Upper lobe of right lung (tissue), 1 donor: Measurements from ENCODE around the gene CBX7. TPM values are rescaled to one million over a fixed set of nuclear protein-coding genes. Genes with fewer than 3 reads are reported as not detected.

Source experiments
- ATAC-seq: fragments of 200-7000 bp; cut with Tn5 transposase; one replicate; pipeline ENCODE4 v1.9.1; 2020; ENCODE audit warnings: mild to moderate bottlenecking, moderate library complexity
- DNase-seq: peaks from one replicate; pipeline ENCODE4 v3.0.0-alpha.2; 2020
- H3K27ac ChIP-seq: fragments of 200-600 bp; one replicate; pipeline ENCODE4 v1.8.0; 2022
- H3K27me3 ChIP-seq: fragments of 200-600 bp; one replicate; pipeline ENCODE4 v1.8.0; 2022; ENCODE audit warnings: mild to moderate bottlenecking
- H3K36me3 ChIP-seq: fragments of 200-600 bp; one replicate; pipeline ENCODE4 v1.8.0; 2022
- H3K4me1 ChIP-seq: fragments of 200-600 bp; one replicate; pipeline ENCODE4 v1.8.0; 2022
- H3K4me3 ChIP-seq: fragments of 200-600 bp; one replicate; pipeline ENCODE4 v1.8.0; 2022; ENCODE audit warnings: mild to moderate bottlenecking
- H3K9me3 ChIP-seq: fragments of 200-600 bp; one replicate; pipeline ENCODE4 v1.8.0; 2022
- intact Hi-C: fragments of 100-400 bp; cut with DNase I; formaldehyde crosslinking; loops from one replicate; pipeline ENCODE4 v1.11.0; 2022
- total RNA-seq: library from RNA; stranded (reverse); fragmentation: NEBNext Ultra II Directional; extraction: Animal tissue kit (Norgen Biotek cat#: 25700); gene quantifications from one replicate; pipeline ENCODE4 v1.2.1, GENCODE V29; 2021
- TF ChIP-seq, protein P1 (sequence below): fragments of 200-600 bp; IDR thresholded peaks from one replicate; pipeline ENCODE4 v1.8.0; 2022; ENCODE audit warnings: antibody characterized with exemption
- donor health status: DM: no; HTN: yes; CAD: no; lungs with severe emphysema.

CBX7 gene
- total RNA-seq, 1 donor from 2014 or later, result 62.7 TPM

DNA sequence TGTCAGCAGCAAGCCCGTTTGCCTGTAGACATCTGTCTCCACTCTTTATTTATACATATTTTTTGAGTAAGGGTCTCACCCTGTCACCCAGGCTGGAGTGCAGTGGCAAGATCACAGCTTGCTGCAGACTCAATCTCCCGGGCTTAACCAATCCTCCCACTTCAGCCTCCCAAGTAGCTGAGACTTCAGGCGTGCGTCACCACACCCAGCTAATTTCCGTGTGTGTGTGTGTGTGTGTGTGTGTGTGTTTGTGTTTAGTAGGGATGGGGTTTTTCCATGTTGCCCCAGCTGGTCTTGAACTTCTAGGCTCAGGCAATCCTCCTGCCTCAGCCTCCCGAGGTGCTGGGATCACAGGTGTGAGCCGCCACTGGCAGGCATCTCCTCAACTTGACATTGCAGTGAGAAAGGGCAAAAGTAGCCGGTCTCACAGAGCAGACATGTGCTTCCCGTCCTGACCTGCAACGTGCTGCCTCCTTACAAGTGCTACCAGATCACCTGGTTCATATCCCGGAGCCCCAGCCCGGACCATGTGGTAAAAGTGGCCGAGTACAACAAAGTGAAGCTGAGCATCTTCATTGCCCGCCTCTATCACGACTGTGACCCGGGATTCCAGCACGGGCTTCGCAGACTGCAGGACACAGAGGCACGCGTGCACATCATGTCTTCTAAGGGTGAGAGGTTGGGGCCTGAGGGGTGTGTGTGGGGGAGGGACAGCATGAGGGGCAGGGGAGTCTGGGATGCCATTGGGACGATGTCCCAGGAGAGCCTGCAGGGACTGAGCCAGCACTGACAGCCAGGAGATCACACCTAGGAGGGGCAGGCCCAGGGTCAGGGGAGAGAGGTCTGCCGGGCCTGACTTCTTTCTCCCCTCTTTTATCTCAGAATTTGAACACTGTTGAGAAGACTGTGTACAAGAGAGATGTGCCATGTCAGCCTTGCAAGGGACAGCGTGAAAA is 61.1 kb downstream of the CBX7 start:
- peak overlapping the region; percentile 30 for H3K27ac ChIP-seq
- no peak for DNase-seq
- peaks cover 3% of the 10 kb centered on the region for H3K4me1 ChIP-seq
- TF ChIP-seq, protein P1, sequence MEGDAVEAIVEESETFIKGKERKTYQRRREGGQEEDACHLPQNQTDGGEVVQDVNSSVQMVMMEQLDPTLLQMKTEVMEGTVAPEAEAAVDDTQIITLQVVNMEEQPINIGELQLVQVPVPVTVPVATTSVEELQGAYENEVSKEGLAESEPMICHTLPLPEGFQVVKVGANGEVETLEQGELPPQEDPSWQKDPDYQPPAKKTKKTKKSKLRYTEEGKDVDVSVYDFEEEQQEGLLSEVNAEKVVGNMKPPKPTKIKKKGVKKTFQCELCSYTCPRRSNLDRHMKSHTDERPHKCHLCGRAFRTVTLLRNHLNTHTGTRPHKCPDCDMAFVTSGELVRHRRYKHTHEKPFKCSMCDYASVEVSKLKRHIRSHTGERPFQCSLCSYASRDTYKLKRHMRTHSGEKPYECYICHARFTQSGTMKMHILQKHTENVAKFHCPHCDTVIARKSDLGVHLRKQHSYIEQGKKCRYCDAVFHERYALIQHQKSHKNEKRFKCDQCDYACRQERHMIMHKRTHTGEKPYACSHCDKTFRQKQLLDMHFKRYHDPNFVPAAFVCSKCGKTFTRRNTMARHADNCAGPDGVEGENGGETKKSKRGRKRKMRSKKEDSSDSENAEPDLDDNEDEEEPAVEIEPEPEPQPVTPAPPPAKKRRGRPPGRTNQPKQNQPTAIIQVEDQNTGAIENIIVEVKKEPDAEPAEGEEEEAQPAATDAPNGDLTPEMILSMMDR, result no peak
- no peak for ATAC-seq
- no peak overlapping the region for H3K4me3 ChIP-seq
- no peaks in the 10 kb centered on the region for H3K36me3 ChIP-seq
- H3K27me3 ChIP-seq, result no peaks in the 10 kb centered on the region
- no peaks in the 10 kb centered on the region for H3K9me3 ChIP-seq
- intact Hi-C loops, result no loop called here

DNA sequence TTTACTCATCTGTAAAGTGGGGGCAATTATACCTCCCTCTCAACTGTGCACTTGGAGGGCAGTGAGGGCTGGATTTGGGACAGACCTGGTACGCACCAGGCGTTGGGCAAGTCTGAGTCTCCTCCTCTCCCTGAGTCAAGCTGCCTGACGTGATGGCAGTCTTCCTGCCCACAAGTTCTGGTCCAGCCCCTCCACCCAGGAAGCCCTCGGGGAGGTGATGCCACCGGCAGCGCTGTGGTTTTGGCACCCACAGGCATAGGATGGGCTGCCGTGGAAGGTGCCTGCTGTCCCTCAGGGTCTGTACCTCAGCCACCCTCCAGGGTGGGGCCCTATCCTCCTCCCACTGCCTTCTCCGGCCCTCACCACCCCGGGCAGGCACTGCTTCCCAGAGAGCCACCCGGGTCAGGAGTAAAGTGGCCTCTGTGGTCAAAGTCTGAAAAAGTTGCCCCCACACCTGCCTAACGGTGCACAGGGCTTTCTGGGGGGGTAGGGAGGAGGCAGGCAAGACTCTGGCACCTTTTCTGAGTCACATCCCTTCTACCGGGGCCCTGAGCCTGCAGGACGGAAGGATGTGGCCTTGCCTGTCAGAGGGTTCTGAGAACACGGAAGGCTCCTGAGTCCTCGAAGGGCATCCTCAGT is 61.9 kb downstream of the CBX7 start:
- no peaks in the 10 kb centered on the region for H3K36me3 ChIP-seq
- H3K27me3 ChIP-seq, result no peaks in the 10 kb centered on the region
- ATAC-seq, result peak; percentile 65
- TF ChIP-seq, protein P1, result no peak
- no peak overlapping the region for H3K4me3 ChIP-seq
- H3K9me3 ChIP-seq, result no peaks in the 10 kb centered on the region
- H3K27ac ChIP-seq, result peak overlapping the region; percentile 33
- no peaks in the 10 kb centered on the region for H3K4me1 ChIP-seq
- DNase-seq, result no peak
- intact Hi-C loops, result no loop called here

DNA sequence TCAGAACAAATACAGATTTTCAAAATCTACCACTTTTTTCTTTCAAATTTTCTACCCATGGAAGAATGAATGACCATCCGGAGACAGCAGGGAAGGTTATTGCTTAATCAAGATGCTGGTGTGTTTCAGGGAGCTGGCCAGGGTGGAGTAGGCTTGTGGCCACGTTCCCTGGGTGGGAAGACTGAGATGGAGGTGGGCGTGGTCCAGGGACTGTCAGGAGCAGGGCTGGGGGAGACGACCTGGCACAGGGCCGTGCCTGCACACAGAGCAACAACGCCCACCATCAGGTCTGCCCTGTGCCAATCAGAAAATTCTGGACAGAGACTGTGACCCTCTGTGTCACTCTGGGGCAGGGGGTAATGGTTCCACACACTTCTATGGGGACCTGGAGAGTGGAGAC is 62.6 kb downstream of the CBX7 start:
- DNase-seq (no peak), ATAC-seq (no peak)
- intact Hi-C loops, result no loop called here
- H3K4me1 ChIP-seq, result no peaks in the 10 kb centered on the region
- H3K9me3 ChIP-seq, result no peaks in the 10 kb centered on the region
- TF ChIP-seq, protein P1, result no peak
- peak overlapping the region; percentile 33 for H3K27ac ChIP-seq
- H3K27me3 ChIP-seq, result no peaks in the 10 kb centered on the region
- no peak overlapping the region for H3K4me3 ChIP-seq
- H3K36me3 ChIP-seq, result no peaks in the 10 kb centered on the region

DNA sequence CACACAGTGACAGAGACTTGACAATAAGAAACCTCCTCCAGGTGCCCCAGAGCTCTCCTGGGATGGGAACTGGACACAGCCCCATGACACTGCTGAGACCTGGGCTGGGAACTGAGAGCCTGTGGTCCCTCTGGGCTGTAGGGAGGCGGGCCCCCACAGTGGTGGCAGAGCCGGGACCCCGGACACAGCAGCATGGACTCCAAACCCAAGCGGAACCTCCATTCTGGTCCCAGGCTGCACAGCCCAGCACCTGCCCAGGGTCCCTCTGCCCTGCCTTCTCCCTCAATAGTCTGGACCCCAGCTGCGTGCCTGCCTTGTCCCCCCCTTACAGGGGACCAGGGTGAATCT is 63.8 kb downstream of the CBX7 start:
- no peaks in the 10 kb centered on the region for H3K36me3 ChIP-seq
- no peak overlapping the region for H3K27ac ChIP-seq
- no peaks in the 10 kb centered on the region for H3K4me1 ChIP-seq
- H3K4me3 ChIP-seq, result no peak overlapping the region
- DNase-seq (no peak), ATAC-seq (no peak)
- no peaks in the 10 kb centered on the region for H3K9me3 ChIP-seq
- no peaks in the 10 kb centered on the region for H3K27me3 ChIP-seq
- TF ChIP-seq, protein P1, result no peak
- intact Hi-C loops, result no loop called here

DNA sequence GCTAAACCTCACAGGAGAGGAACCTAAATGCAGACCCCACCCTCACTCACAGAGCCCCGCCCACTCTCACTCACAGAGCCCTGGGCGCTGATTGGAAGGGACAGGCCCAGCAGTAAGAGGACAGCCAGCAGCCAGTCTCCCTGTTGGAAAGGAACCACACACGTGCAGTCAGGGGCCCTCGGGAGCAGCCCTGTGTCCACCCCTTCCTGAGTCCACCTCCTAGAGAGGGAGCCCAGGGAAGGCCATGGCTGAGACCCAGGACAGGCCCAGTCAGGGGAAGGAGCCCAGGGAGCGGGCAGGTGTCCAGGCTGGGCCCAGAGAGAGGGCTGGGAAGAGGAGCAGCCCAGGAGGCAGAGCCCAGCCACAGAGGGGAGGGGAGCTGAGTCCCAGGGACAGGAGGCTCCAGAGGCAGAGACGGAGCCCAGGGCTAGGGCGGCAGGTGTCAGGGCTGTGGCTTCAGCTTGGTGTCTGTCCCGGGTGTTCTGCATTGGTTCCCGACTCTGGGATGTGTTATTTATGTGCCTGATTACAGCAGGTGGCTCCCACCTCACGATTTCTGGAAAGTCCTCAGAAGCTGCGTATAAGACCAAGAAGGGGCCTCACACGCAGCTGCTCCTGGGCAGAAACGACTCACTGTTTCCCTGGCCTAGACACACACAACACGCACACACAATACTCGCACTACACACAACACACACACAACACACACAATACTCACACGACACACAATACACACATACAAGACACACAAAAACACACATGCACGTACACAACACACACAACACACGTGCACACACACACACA is 64.4 kb downstream of the CBX7 start:
- no peaks in the 10 kb centered on the region for H3K27me3 ChIP-seq
- H3K27ac ChIP-seq, result no peak overlapping the region
- ATAC-seq (peak; percentile 4), DNase-seq (no peak)
- intact Hi-C loops, result no loop called here
- no peaks in the 10 kb centered on the region for H3K4me1 ChIP-seq
- no peak overlapping the region for H3K4me3 ChIP-seq
- no peaks in the 10 kb centered on the region for H3K36me3 ChIP-seq
- TF ChIP-seq, protein P1, result no peak
- H3K9me3 ChIP-seq, result no peaks in the 10 kb centered on the region
